GM12878 (cell line): Measurements from ENCODE around the gene FCRLB. TPM values are rescaled to one million over a fixed set of nuclear protein-coding genes. Genes with fewer than 3 reads are reported as not detected.
A peak's percentile ranks its signal among the peaks of the same experiment; 100 is the strongest.

Experiments
- ATF7 ChIP-seq: fragments of 450-650 bp; IDR thresholded peaks from 2 replicates; pipeline ENCODE4 v1.6.1; 2016; ENCODE audit warnings: low read depth, mild to moderate bottlenecking
- CHD4 ChIP-seq: fragments of 200-600 bp; sonication (generic); IDR thresholded peaks from 2 replicates; pipeline ENCODE4 v1.6.1; 2016; ENCODE audit warnings: mild to moderate bottlenecking
- EP300 ChIP-seq, 2 experiments: fragments of 150-350 bp in 1 of 2; IDR thresholded peaks; 2 replicates each; pipeline ENCODE4 v1.6.1; 2011 to 2012; ENCODE audit warnings: low read depth in 2 of 2, low read length in 2 of 2, borderline replicate concordance in 1 of 2, improper control_type of control experiment in 1 of 2, inconsistent platforms in 1 of 2; ENCODE audit not compliant: control insufficient read depth in 1 of 2
- HDAC2 ChIP-seq: fragments of 200-600 bp; sonication (generic); IDR thresholded peaks from 2 replicates; pipeline ENCODE4 v1.6.1; 2017
- IKZF1 ChIP-seq: fragments of 450-650 bp; conservative IDR thresholded peaks from 2 replicates; pipeline ENCODE4 v1.6.1; 2017; ENCODE audit warnings: antibody characterized with exemption, mild to moderate bottlenecking
- IRF4 ChIP-seq: IDR thresholded peaks from 2 replicates; pipeline ENCODE4 v1.6.1; 2011; ENCODE audit warnings: low read depth, low read length
- KDM1A ChIP-seq: fragments of 200-600 bp; sonication (generic); IDR thresholded peaks from 2 replicates; pipeline ENCODE4 v1.6.1; 2016; ENCODE audit warnings: borderline replicate concordance
- MTA3 ChIP-seq: IDR thresholded peaks from 2 replicates; pipeline ENCODE4 v1.6.1; 2012; ENCODE audit warnings: low read length, inconsistent platforms, borderline replicate concordance
- RB1 ChIP-seq: fragments of 450-650 bp; formaldehyde crosslinking; IDR thresholded peaks from 2 replicates; pipeline ENCODE4 v1.6.1; 2017; ENCODE audit warnings: mild to moderate bottlenecking, borderline replicate concordance
- RCOR1 ChIP-seq: conservative IDR thresholded peaks from 2 replicates; pipeline ENCODE4 v1.6.1; 2012; ENCODE audit warnings: low read depth, low read length, improper control_type of control experiment
- SPI1 ChIP-seq: IDR thresholded peaks from 2 replicates; pipeline ENCODE4 v1.6.1; 2011; ENCODE audit warnings: low read depth, mild to moderate bottlenecking, low read length, moderate library complexity, borderline replicate concordance; ENCODE audit not compliant: insufficient read depth
- TARDBP ChIP-seq: IDR thresholded peaks from 2 replicates; pipeline ENCODE4 v1.6.1; 2016; ENCODE audit warnings: borderline replicate concordance
- ZNF274 ChIP-seq: IDR thresholded peaks from one replicate; pipeline ENCODE4 v1.8.0; 2011; ENCODE audit not compliant: insufficient read length, insufficient read depth
- polyA plus RNA-seq, 11 experiments: library from polyadenylated mRNA; depleted of rRNA in 4 of 11; unstranded in 6 of 11; stranded (reverse) in 5 of 11; fragments of >200 nt; fragmentation: Nextera tagmentation in 4 of 11; fragmentation: Illumina TruSeq in 1 of 11; extraction: Ambion mirVana in 4 of 11; extraction: Trizol in 1 of 11; gene quantifications; 1 replicate in 1 of 11; 2 replicates in 10 of 11; pipeline versions ENCODE4 v1.2.1 to v1.2.3, GENCODE V29; 2011 to 2016; ENCODE audit warnings: inconsistent platforms in 2 of 11, missing spikeins in 2 of 11, low read depth in 1 of 11
- total RNA-seq, 4 experiments: library from RNA; depleted of rRNA in 3 of 4; stranded (reverse); fragments of >200 nt in 3 of 4; fragmentation: Illumina TruSeq in 1 of 4; extraction: Trizol in 1 of 4; gene quantifications; 2 replicates each; pipeline versions ENCODE4 v1.2.1 to v1.2.3, GENCODE V29; 2013 to 2021
- TF ChIP-seq, protein P1 (sequence below): fragments of 450-650 bp; IDR thresholded peaks from 2 replicates; pipeline ENCODE4 v1.6.1; 2018; ENCODE audit warnings: borderline replicate concordance, mild to moderate bottlenecking; ENCODE audit not compliant: partially characterized antibody
- TF ChIP-seq, protein P2 (sequence below): fragments of 450-650 bp; IDR thresholded peaks from 2 replicates; pipeline ENCODE4 v1.6.1; 2017; ENCODE audit warnings: mild to moderate bottlenecking, moderate library complexity
- TF ChIP-seq, protein P3 (sequence below): fragments of 450-650 bp; formaldehyde crosslinking; IDR thresholded peaks from 2 replicates; pipeline ENCODE4 v1.4.0; 2022; ENCODE audit warnings: mild to moderate bottlenecking, moderate library complexity
- TF ChIP-seq, protein P4 (sequence below): fragments of 450-650 bp; IDR thresholded peaks from 2 replicates; pipeline ENCODE4 v1.6.1; 2014; ENCODE audit warnings: mild to moderate bottlenecking
- TF ChIP-seq, protein P5 (sequence below): IDR thresholded peaks from 2 replicates; pipeline ENCODE4 v1.6.1; 2012; ENCODE audit warnings: low read length, inconsistent platforms

The FCRLB gene
- total and polyA plus RNA-seq, 10 of the 15 experiments (the other 5 are each of a cell fraction or from before 2014, with no cell fraction given), result 0.55 to 11.7 (median 5.6) TPM

DNA sequence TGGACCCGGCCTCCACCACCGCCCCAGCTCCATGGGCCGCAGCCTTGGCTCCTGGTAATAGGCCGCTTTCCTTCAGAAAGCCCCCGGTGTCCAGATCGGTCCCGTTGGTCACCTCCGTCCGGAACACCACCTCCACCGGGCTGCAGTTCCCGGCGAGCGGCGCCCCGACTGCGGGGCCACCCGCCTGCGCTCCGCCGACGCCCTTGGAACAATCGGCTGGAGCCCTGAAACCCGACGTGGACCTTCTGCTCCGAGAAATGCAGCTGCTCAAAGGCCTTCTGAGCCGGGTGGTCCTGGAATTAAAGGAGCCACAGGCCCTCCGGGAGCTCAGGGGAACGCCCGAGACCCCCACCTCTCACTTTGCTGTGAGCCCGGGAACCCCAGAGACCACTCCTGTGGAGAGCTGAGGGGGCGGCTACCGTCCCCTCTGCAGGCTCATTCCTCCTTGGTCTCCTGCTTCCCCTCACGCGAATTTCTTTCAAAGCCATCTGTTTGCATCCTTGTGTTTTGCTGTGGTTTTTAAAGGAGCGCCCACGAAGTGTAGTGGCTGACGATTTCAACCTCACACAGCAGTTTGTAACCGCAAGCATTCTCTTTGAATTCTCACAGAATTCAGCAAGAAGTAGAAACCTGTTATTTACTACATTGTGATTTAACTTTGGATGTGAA lies 6.0 kb downstream of the FCRLB start (continued):
- TF ChIP-seq SPI1 (no peak), ATF7 (no peak), HDAC2 (no peak), IRF4 (no peak), CHD4 (no peak), RB1 (no peak), TARDBP (no peak), RCOR1 (no peak), ZNF274 (no peak), IKZF1 (peak; percentile 83), KDM1A (no peak), EP300 (IDR thresholded peaks at IDR 0.05; ENCODE audit: borderline replicate concordance in 1 of 2, control insufficient read depth in 1 of 2, low read depth in 2 of 2, low read length in 2 of 2) (peak in 1 of 2 experiments; percentile 69; a peak in 2 of 4 replicates), MTA3 (no peak; the same call in 1 of the 2 replicates)
- TF ChIP-seq, protein P1, sequence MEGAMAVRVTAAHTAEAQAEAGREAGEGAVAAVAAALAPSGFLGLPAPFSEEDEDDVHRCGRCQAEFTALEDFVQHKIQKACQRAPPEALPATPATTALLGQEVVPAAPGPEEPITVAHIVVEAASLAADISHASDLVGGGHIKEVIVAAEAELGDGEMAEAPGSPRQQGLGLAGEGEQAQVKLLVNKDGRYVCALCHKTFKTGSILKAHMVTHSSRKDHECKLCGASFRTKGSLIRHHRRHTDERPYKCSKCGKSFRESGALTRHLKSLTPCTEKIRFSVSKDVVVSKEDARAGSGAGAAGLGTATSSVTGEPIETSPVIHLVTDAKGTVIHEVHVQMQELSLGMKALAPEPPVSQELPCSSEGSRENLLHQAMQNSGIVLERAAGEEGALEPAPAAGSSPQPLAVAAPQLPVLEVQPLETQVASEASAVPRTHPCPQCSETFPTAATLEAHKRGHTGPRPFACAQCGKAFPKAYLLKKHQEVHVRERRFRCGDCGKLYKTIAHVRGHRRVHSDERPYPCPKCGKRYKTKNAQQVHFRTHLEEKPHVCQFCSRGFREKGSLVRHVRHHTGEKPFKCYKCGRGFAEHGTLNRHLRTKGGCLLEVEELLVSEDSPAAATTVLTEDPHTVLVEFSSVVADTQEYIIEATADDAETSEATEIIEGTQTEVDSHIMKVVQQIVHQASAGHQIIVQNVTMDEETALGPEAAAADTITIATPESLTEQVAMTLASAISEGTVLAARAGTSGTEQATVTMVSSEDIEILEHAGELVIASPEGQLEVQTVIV, result no peak
- TF ChIP-seq, protein P2, sequence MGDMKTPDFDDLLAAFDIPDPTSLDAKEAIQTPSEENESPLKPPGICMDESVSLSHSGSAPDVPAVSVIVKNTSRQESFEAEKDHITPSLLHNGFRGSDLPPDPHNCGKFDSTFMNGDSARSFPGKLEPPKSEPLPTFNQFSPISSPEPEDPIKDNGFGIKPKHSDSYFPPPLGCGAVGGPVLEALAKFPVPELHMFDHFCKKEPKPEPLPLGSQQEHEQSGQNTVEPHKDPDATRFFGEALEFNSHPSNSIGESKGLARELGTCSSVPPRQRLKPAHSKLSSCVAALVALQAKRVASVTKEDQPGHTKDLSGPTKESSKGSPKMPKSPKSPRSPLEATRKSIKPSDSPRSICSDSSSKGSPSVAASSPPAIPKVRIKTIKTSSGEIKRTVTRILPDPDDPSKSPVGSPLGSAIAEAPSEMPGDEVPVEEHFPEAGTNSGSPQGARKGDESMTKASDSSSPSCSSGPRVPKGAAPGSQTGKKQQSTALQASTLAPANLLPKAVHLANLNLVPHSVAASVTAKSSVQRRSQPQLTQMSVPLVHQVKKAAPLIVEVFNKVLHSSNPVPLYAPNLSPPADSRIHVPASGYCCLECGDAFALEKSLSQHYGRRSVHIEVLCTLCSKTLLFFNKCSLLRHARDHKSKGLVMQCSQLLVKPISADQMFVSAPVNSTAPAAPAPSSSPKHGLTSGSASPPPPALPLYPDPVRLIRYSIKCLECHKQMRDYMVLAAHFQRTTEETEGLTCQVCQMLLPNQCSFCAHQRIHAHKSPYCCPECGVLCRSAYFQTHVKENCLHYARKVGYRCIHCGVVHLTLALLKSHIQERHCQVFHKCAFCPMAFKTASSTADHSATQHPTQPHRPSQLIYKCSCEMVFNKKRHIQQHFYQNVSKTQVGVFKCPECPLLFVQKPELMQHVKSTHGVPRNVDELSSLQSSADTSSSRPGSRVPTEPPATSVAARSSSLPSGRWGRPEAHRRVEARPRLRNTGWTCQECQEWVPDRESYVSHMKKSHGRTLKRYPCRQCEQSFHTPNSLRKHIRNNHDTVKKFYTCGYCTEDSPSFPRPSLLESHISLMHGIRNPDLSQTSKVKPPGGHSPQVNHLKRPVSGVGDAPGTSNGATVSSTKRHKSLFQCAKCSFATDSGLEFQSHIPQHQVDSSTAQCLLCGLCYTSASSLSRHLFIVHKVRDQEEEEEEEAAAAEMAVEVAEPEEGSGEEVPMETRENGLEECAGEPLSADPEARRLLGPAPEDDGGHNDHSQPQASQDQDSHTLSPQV, result no peak
- TF ChIP-seq, protein P3, sequence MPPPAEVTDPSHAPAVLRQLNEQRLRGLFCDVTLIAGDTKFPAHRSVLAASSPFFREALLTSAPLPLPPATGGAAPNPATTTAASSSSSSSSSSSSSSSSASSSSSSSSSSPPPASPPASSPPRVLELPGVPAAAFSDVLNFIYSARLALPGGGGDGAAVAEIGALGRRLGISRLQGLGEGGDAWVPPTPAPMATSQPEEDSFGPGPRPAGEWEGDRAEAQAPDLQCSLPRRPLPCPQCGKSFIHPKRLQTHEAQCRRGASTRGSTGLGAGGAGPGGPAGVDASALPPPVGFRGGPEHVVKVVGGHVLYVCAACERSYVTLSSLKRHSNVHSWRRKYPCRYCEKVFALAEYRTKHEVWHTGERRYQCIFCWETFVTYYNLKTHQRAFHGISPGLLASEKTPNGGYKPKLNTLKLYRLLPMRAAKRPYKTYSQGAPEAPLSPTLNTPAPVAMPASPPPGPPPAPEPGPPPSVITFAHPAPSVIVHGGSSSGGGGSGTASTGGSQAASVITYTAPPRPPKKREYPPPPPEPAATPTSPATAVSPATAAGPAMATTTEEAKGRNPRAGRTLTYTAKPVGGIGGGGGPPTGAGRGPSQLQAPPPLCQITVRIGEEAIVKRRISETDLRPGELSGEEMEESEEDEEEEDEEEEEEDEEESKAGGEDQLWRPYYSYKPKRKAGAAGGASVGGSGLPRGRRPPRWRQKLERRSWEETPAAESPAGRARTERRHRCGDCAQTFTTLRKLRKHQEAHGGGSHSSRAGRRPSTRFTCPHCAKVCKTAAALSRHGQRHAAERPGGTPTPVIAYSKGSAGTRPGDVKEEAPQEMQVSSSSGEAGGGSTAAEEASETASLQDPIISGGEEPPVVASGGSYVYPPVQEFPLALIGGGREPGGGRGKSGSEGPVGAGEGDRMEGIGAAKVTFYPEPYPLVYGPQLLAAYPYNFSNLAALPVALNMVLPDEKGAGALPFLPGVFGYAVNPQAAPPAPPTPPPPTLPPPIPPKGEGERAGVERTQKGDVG (CRISPR knock-in tag), result no peak
- TF ChIP-seq, protein P4, sequence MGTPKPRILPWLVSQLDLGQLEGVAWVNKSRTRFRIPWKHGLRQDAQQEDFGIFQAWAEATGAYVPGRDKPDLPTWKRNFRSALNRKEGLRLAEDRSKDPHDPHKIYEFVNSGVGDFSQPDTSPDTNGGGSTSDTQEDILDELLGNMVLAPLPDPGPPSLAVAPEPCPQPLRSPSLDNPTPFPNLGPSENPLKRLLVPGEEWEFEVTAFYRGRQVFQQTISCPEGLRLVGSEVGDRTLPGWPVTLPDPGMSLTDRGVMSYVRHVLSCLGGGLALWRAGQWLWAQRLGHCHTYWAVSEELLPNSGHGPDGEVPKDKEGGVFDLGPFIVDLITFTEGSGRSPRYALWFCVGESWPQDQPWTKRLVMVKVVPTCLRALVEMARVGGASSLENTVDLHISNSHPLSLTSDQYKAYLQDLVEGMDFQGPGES, result no peak
- TF ChIP-seq, protein P5, sequence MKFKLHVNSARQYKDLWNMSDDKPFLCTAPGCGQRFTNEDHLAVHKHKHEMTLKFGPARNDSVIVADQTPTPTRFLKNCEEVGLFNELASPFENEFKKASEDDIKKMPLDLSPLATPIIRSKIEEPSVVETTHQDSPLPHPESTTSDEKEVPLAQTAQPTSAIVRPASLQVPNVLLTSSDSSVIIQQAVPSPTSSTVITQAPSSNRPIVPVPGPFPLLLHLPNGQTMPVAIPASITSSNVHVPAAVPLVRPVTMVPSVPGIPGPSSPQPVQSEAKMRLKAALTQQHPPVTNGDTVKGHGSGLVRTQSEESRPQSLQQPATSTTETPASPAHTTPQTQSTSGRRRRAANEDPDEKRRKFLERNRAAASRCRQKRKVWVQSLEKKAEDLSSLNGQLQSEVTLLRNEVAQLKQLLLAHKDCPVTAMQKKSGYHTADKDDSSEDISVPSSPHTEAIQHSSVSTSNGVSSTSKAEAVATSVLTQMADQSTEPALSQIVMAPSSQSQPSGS, result no peak
